Measurements from ENCODE around the gene GYS2. TPM values are rescaled to one million over a fixed set of nuclear protein-coding genes. Genes with fewer than 3 reads are reported as not detected.
A peak's percentile ranks its signal among the peaks of the same experiment; 100 is the strongest.

GYS2 gene
- total RNA-seq, 4 donors from 2014 or later = not detected

DNA sequence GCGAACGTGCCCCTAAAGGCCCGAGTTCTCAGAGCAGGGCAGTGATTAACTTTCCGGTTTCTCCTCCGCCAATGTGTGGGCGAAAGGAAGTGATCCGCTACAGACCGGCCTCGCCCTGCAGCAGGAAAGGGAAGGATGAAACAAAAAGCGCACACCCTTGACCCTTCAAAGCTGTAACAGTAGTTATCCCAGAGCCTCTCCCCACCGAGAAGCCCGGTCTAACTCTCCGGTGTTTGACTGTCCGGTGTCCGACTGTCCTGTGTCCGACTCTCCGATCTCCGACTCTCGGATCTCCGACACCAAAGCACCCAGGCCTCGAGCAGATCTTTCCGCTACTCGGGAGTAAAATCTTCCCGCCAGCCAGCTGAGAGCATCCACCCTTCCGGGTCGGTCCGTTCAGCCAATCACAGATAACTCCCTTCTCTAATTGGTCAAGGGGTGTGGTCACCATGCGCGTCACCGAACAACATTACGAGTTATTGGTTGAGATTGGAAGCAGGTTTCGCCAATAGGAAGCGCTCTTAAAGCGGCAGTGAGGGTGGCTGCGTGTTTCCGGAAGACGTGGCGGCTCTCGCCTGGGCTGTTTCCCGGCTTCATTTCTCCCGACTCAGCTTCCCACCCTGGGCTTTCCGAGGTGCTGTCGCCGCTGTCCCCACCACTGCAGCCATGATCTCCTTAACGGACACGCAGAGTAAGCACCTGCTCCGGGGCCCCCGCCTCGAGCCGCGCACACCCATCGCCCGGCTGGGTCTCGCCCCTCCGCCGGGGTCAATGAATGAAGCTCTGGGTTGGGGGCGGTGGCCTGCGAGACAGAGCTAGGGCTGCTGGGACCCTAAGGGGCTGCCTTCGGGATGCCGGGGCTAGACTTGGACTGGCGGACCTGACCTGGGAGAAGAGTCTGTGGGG is 103.1 kb downstream of the GYS2 start, which contains the start of the genes GOLT1B and RECQL:
Gene GOLT1B, plus strand, starts transcription at position 532 of the 906 bp plus-strand sequence. Its CDS starts 135 bp downstream, at position 667.
Gene RECQL, minus strand, starts transcription at position 378 of the 906 bp plus-strand sequence. CDS start 2,065 bp downstream, outside the sequence.
- H3K4me3 ChIP-seq (ENCODE audit: low read depth, poor library complexity, severe bottlenecking) = peak within 1 kb of the TSS; percentile 100
- intact Hi-C loops (cut with DNase I; ENCODE audit: low total_unique reads) = no loop called here
- 0% methylated on average over 55 to 57 of the region's 61 CpGs for WGBS, 2 donors
- TF ChIP-seq, protein P1, sequence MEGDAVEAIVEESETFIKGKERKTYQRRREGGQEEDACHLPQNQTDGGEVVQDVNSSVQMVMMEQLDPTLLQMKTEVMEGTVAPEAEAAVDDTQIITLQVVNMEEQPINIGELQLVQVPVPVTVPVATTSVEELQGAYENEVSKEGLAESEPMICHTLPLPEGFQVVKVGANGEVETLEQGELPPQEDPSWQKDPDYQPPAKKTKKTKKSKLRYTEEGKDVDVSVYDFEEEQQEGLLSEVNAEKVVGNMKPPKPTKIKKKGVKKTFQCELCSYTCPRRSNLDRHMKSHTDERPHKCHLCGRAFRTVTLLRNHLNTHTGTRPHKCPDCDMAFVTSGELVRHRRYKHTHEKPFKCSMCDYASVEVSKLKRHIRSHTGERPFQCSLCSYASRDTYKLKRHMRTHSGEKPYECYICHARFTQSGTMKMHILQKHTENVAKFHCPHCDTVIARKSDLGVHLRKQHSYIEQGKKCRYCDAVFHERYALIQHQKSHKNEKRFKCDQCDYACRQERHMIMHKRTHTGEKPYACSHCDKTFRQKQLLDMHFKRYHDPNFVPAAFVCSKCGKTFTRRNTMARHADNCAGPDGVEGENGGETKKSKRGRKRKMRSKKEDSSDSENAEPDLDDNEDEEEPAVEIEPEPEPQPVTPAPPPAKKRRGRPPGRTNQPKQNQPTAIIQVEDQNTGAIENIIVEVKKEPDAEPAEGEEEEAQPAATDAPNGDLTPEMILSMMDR (IDR thresholded peaks at IDR 0.05) = no peak
- peak in 1 of 2 donors; percentile 4 for TF ChIP-seq POLR2A (IDR thresholded peaks at IDR 0.05)
- peak; percentile 97 to 98 for DNase-seq (ENCODE audit: low spot score in 2 of 2)

DNA sequence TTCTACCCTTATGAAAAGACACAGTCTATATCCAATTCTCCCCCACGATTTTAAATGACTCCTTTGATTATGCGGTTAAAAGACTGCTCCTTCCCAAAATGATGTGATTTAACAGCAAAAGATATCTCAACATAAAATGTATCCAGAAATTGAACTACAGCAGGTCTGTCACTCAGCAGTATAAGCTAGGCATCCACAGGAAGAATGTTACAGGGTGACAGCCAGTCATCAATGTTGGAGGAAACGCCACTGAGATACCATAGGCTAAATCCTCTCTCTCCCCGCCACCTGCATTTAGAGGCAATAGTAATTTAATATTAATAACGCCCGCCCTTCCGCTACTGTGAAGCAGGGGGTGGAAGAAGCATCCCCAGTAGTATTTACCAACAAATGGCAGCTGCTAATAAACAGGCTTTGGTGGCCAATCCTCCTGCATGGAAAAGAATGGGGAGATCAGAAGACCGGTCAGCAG is 103.8 kb downstream of the GYS2 start:
- TF ChIP-seq POLR2A (IDR thresholded peaks at IDR 0.05) = no peak
- TF ChIP-seq, protein P1 (IDR thresholded peaks at IDR 0.05) = no peak
- intact Hi-C loops (cut with DNase I; ENCODE audit: low total_unique reads) = no loop called here
- WGBS, 2 donors = 8 to 17% methylated on average over 8 of the region's 8 CpGs
- peak overlapping the region; percentile 46 for H3K4me3 ChIP-seq (ENCODE audit: low read depth, poor library complexity, severe bottlenecking)
- DNase-seq (ENCODE audit: low spot score in 2 of 2) = no peak

DNA sequence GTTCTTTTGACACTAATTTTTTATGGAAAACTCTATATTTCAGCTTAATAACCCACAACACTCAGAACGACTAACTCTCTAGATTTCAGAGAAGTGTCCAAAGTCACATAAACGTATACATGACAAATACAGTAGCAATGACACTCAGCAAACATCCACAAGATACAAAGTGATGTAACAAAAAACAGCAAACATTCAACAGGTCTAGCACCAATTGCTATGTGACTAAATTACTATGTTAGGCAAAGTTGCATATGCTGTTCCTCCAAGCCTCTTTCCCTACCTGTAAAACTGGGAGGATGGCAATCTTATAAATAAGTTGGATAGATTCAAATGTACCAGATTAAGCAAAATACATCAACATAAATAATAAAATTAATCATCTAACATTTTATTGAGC is 104.9 kb downstream of the GYS2 start:
- TF ChIP-seq, protein P1 (IDR thresholded peaks at IDR 0.05) = no peak
- no peak for TF ChIP-seq POLR2A (IDR thresholded peaks at IDR 0.05)
- H3K4me3 ChIP-seq (ENCODE audit: low read depth, poor library complexity, severe bottlenecking) = no peak overlapping the region
- intact Hi-C loops (cut with DNase I; ENCODE audit: low total_unique reads) = no loop called here
- WGBS, 2 donors = 67% methylated on average over 2 of the region's 2 CpGs
- no peak for DNase-seq (ENCODE audit: low spot score in 2 of 2)

Other genes starting within 250 kb of the GYS2 start
- gene IAPP, start 231.9 kb downstream of the GYS2 start, total RNA-seq = not detected
- gene PYROXD1, start 167.2 kb downstream of the GYS2 start, total RNA-seq = 10 to 100 TPM; 17.2 to 29.0 (median 18.3) TPM
- gene RECQL, start 103.2 kb downstream of the GYS2 start, total RNA-seq = 10 to 100 TPM in 3 of 4 donors, 1 to 10 TPM in 1; 7.3 to 25.8 (median 21.4) TPM
- gene GOLT1B, start 103.1 kb downstream of the GYS2 start, total RNA-seq = 10 to 100 TPM; 13.6 to 25.1 (median 19.6) TPM
- gene SPX, start 78.6 kb downstream of the GYS2 start, total RNA-seq = under 1 TPM in 1 of 4 donors, not detected in 3; 0.49 TPM
- 10 to 100 TPM; 30.3 to 76.5 (median 54.9) TPM for gene LDHB, start 53.0 kb upstream of the GYS2 start, total RNA-seq
- 1 to 10 TPM; 2.2 to 9.1 (median 2.7) TPM for gene KCNJ8, start 169.9 kb upstream of the GYS2 start, total RNA-seq

Data from lower leg skin (tissue), 4 donors.